ENCODE measurements around the gene EXOC4. TPM values are rescaled to one million over a fixed set of nuclear protein-coding genes. Genes with fewer than 3 reads are reported as not detected.

Gene EXOC4
- total RNA-seq, 1 experiment from 2014 or later, result 75.8 TPM

DNA sequence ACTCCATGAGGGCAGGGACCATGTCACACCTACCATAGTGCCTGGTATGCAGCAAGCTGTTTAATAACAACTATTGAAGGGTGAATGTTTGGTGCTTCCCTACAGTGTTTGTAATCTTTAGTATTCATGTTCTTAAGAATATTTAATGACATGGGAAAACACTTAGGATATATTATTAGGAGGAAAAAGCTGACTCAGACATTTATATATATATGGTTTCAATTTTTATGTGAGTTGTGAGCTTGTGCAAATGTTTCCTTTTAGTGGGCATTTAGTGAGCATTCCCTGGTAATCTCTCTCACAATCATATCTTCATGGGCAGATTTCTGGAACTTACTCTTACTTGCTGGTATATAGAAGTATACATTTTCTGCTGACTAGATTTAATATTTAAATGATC lies 359.1 kb downstream of the EXOC4 start:
- H3K36me3 Mint-ChIP-seq (ENCODE audit: insufficient read depth in 1 of 3, low read depth in 3 of 3), result no peaks in the 10 kb centered on the region
- Histone ChIP-seq H4K5ac (ENCODE audit: insufficient read length, low read depth, low read length) (no peak overlapping the region), H2BK15ac (ENCODE audit: low read depth, low read length) (no peak overlapping the region), H2BK12ac (ENCODE audit: insufficient read length, low read depth, low read length) (no peak overlapping the region), H2AK5ac (ENCODE audit: insufficient read length, low read length) (no peak overlapping the region), H2BK20ac (ENCODE audit: low read depth, low read length, poor library complexity, severe bottlenecking) (no peak overlapping the region), H3T11ph (ENCODE audit: low read length) (no peak overlapping the region), H2BK5ac (ENCODE audit: insufficient read length, low read length) (no peak overlapping the region), H3K27me3 (ENCODE audit: insufficient read depth, low read length) (no peaks in the 10 kb centered on the region), H3K4ac (ENCODE audit: low read depth, low read length) (no peak overlapping the region), H4K8ac (replicated peaks; ENCODE audit: insufficient read length, low read depth, low read length) (no peak overlapping the region), H3K4me1 (ENCODE audit: insufficient read depth, low read length) (no peaks in the 10 kb centered on the region), H3K23me2 (ENCODE audit: insufficient read length, low read depth, low read length, poor library complexity, severe bottlenecking) (no peaks in the 10 kb centered on the region), H3K79me1 (ENCODE audit: insufficient read depth, low read depth, low read length, poor library complexity, severe bottlenecking) (no peaks in the 10 kb centered on the region), H3K9me3 (ENCODE audit: control insufficient read depth, low read depth, low read length) (no peaks in the 10 kb centered on the region), H3K79me2 (ENCODE audit: insufficient read depth, low read length) (no peaks in the 10 kb centered on the region), H4K91ac (ENCODE audit: insufficient read length, low read depth, low read length) (no peak overlapping the region), H3K9ac (ENCODE audit: extremely low read depth, insufficient read length, low read length) (no peak overlapping the region), H4K20me1 (ENCODE audit: control insufficient read depth, insufficient read depth, insufficient read length) (no peaks in the 10 kb centered on the region), H2BK120ac (ENCODE audit: low read depth, low read length, poor library complexity, severe bottlenecking) (no peak overlapping the region), H3K23ac (ENCODE audit: insufficient read length, low read depth, low read length) (no peak overlapping the region), H3K4me2 (ENCODE audit: insufficient read depth, insufficient read length, low read length) (no peak overlapping the region), H3K56ac (ENCODE audit: insufficient read length, low read depth, low read length) (no peak overlapping the region), H3K27ac (ENCODE audit: insufficient read length, low read depth, low read length) (no peak overlapping the region), H2AFZ (ENCODE audit: low read length) (no peak overlapping the region), H3K14ac (ENCODE audit: insufficient read depth, low read length) (no peak overlapping the region), H3K18ac (ENCODE audit: insufficient read length, low read depth, low read length) (no peak overlapping the region)
- no peaks in the 10 kb centered on the region for H3K27me3 Mint-ChIP-seq (ENCODE audit: low read depth)
- TF ChIP-seq, protein P1, sequence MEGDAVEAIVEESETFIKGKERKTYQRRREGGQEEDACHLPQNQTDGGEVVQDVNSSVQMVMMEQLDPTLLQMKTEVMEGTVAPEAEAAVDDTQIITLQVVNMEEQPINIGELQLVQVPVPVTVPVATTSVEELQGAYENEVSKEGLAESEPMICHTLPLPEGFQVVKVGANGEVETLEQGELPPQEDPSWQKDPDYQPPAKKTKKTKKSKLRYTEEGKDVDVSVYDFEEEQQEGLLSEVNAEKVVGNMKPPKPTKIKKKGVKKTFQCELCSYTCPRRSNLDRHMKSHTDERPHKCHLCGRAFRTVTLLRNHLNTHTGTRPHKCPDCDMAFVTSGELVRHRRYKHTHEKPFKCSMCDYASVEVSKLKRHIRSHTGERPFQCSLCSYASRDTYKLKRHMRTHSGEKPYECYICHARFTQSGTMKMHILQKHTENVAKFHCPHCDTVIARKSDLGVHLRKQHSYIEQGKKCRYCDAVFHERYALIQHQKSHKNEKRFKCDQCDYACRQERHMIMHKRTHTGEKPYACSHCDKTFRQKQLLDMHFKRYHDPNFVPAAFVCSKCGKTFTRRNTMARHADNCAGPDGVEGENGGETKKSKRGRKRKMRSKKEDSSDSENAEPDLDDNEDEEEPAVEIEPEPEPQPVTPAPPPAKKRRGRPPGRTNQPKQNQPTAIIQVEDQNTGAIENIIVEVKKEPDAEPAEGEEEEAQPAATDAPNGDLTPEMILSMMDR (conservative IDR thresholded peaks at IDR 0.05), result no peak
- H3K9me3 Mint-ChIP-seq, result no peaks in the 10 kb centered on the region
- no peak overlapping the region for H3K27ac Mint-ChIP-seq
- H3K4me1 Mint-ChIP-seq, result peaks cover 5 to 7% of the 10 kb centered on the region in 2 experiments
- DNase-seq, result no peak
- no peak overlapping the region for H3K4me3 Mint-ChIP-seq
